ENCODE data around the gene SLC66A2. TPM values are rescaled to one million over a fixed set of nuclear protein-coding genes. Genes with fewer than 3 reads are reported as not detected.

SLC66A2 gene
- total and polyA plus RNA-seq, 12 donors, result 21.4 to 32.3 (median 25.6) TPM

DNA sequence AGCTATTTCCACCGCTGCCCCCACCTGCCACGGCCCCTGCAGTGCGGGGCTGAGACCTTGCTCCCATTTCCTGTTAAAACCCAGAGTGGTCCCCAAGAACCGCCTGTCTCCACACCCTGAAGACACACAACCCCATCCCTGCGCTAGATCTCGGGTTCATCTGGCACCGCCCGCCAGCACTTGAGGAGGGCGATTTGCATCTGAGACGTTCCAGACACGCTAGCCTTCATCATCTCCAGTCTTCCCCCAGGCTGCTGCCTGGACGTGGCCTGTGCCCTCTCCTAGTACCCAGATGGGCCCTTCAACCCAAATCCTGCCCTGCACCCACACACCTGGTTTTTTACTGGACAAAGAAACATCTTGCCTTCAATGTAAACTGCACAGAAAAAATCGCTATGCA is 49.8 kb downstream of the SLC66A2 start:
- ATAC-seq, result no peak
- H3K36me3 ChIP-seq, result peaks cover 0 to 32% (median 17%) of the 10 kb centered on the region in 9 donors
- no peaks in the 10 kb centered on the region for H3K27me3 ChIP-seq
- TF ChIP-seq, protein P1, sequence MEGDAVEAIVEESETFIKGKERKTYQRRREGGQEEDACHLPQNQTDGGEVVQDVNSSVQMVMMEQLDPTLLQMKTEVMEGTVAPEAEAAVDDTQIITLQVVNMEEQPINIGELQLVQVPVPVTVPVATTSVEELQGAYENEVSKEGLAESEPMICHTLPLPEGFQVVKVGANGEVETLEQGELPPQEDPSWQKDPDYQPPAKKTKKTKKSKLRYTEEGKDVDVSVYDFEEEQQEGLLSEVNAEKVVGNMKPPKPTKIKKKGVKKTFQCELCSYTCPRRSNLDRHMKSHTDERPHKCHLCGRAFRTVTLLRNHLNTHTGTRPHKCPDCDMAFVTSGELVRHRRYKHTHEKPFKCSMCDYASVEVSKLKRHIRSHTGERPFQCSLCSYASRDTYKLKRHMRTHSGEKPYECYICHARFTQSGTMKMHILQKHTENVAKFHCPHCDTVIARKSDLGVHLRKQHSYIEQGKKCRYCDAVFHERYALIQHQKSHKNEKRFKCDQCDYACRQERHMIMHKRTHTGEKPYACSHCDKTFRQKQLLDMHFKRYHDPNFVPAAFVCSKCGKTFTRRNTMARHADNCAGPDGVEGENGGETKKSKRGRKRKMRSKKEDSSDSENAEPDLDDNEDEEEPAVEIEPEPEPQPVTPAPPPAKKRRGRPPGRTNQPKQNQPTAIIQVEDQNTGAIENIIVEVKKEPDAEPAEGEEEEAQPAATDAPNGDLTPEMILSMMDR (IDR thresholded peaks at IDR 0.05), result no peak
- intact Hi-C loops (cut with DNase I), result no loop called here
- peaks cover 0 to 3% (median 0%) of the 10 kb centered on the region in 9 donors for H3K4me1 ChIP-seq
- 95% methylated on average over 13 of the region's 13 CpGs for WGBS, 2 donors
- H3K4me3 ChIP-seq, result no peak overlapping the region
- H3K27ac ChIP-seq, result no peak overlapping the region
- H3K9me3 ChIP-seq, result peaks cover 0 to 46% (median 6%) of the 10 kb centered on the region in 11 donors
- DNase-seq, result no peak

DNA sequence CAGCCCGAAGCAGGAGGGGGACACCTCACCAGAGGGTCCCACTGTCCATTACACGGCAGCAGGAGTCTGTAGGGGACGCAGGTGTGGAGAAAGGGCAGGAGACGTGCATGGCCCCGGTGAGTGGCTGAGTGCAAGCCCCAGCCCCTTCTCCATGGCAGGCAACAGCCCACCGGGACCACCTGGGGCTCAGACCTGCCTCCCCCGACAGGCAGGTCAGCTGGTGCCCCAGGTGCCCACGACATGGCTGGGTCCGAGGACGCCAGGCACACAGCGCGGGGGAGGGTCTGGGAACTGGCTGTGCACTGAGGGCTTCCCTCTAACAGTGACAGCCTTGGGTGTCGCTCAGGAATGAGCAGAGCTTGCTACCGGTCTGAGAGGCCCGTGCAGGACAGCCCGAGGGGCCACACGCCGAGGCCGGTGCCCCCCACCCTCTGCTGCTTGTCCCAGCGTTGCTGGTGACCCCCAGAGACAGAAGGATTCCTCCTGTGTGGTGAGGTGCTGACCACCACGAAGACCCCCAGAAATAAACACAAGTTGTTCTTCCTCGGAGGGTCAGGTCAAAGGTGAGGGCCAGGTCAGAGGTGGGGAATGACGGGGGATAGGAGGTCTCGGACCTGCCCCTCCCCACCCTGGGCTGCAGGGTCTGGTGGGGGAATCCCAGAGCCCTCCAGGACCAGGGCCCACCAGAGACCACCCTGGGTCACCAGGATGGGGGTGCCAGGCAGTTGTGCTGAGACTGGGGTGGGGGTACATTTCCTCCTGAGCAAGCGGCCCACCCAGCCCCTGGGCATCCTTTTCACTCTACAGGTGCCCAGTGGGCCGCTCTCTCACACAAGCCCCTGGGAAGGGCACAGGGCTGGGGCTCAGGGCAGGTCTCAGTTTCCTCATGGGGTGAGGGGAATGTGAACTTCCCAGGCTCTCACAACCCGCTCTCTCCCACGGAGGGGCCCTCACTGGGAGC is 50.6 kb downstream of the SLC66A2 start:
- DNase-seq (no peak), ATAC-seq (peak in 2 of 8 donors; percentile 7 to 11)
- 94 to 96% methylated on average over 28 of the region's 28 CpGs for WGBS, 2 donors
- Histone ChIP-seq H3K9me3 (peaks cover 0 to 54% (median 6%) of the 10 kb centered on the region in 11 donors), H3K27me3 (no peaks in the 10 kb centered on the region), H3K27ac (no peak overlapping the region), H3K36me3 (peaks cover 0 to 32% (median 17%) of the 10 kb centered on the region in 9 donors), H3K4me3 (no peak overlapping the region), H3K4me1 (peaks cover 0 to 3% (median 0%) of the 10 kb centered on the region in 9 donors)
- intact Hi-C loops (cut with DNase I), result no loop called here
- TF ChIP-seq, protein P1 (IDR thresholded peaks at IDR 0.05), result no peak

DNA sequence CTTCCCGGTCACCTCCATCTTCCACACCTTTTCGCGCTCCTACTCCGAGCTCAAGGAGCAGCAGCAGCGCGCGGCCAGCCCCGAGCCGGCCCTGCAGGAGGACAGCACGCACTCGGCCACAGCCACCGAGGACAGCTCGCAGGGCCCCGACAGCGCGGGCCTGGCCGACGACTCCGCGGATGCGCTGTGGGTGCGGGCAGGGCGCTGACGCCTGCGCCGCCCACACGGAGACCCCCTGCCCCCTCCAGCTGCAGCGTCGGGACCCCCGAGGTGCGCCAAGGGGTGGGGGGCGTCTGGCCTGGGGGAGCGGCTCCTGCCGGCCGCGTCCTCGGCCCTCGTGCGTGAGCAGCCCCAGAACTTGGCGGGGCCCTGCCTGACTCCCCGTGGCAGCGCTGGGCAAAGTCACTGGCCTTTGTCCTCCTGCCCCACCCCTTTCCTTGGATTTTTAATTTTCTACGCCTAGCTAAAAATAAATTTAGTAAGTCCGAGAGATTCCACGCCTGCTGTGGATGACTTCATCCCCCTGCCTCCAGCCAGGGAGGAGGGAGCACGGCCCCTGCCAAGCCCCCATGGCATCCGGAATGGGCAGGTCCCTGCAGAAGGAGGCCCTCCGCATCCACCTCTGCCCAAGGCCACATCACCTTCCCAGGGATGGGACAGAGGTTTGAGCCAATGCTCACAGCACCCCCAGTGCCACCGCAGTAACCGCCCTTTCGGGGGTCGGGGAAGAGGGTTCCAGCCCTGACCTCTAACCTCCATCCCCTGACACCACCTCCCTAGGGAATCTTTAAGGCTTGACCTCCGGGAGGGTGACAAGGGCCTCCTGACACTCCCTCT is 51.6 kb downstream of the SLC66A2 start:
- peak in 1 of 8 donors; percentile 6 for ATAC-seq
- H3K27me3 ChIP-seq, result no peaks in the 10 kb centered on the region
- DNase-seq, result no peak
- no peaks in the 10 kb centered on the region for H3K4me1 ChIP-seq
- TF ChIP-seq, protein P1 (IDR thresholded peaks at IDR 0.05), result no peak
- peaks cover 0 to 65% (median 6%) of the 10 kb centered on the region in 11 donors for H3K9me3 ChIP-seq
- peaks cover 0 to 28% (median 17%) of the 10 kb centered on the region in 9 donors for H3K36me3 ChIP-seq
- H3K4me3 ChIP-seq, result no peak overlapping the region
- WGBS, 2 donors, result 74 to 86% methylated on average over 43 to 53 of the region's 53 CpGs
- intact Hi-C loops (cut with DNase I), result no loop called here
- H3K27ac ChIP-seq, result no peak overlapping the region
